ENCODE measurements around the gene ADCK2.
"Not testable (repeated sequence)": the region's sequence is repeated elsewhere in the genome, so short reads cannot be mapped to it uniquely, and the experiment has no call there.

The ADCK2 gene

DNA sequence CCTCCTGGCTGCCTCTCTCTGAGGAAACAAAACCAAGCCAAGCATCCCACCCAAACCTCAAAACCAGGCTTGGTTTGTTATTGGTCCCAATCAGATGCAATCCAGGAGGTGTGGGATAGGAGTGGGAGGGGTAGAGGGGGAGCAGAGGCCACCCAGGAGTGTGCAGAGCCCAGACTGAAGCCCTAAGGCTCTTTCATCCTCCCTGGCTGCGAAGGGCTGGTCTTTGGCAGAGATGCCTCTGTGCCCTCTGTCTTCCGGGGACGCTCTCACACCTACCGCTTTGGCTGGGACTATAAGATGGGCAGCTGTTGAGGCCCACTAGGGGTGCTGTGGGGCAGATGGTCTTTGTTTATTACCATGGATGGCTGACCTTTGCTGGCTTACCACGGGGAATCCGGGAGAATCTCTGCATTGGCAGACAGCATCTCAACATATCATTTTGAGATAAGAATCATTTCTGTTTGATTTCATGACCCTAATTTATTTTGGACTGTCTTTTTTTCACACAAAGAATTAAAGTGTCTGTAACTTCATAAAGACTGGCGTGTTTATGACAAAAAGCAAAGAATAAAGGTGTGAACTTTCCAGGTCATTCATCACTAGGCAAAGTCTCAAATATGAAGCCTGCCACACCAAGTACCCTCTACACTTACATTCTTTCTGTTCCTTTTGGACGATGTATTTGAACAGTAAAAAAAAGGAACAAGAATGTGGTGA, 25.7 kb upstream of the ADCK2 start:
- no peak for DNase-seq

DNA sequence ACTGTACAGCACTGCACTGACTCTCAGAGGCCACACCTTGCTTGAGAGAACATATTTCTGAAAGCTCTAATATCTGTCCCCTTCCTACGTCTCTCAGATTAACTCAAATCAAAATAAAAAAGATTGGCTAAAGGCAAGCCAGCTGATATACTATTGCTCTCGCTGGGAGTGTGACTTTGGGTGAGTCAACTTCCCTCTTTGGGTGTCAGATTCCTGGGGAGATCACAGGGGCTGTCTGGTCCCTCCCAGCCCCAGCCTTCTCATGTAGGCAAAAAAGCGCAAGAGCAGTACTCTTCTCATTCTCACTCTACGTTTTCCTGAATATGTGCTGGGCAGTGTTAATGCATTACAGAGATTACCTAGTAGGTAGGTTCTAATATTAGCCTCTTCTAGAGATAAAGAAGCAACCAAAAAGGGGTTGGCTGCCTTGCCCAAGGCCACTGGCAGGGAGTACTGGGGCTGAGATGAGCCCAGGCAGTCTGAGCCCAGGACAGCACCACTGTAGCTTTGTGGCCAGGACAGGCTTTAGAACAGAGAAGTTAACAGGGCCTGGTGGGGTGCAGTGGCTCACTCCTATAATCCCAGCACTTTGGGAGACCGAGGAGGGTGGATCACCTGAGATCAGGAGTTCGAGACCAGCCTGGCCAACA, 23.1 kb upstream of the ADCK2 start:
- DNase-seq: no peak

DNA sequence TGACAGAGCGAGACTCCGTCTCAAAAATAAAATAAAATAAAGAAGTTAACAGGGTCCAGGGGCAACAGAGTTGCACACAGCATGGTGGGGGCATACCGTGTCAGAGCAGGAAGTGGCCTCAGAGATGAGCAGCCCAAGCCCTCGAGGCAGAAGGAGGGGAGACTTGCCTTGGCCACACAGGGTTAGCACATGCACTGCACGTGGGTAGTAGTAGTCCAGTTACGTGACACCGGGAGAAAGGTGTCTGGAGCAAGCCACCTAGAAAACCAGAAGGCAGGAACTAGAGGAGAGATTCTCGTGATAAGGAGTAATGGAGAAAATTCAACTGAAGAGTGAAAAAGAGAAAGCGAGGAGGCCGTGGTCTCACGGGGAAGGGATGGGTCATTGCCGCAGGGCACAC, 22.4 kb upstream of the ADCK2 start:
- DNase-seq: no peak

DNA sequence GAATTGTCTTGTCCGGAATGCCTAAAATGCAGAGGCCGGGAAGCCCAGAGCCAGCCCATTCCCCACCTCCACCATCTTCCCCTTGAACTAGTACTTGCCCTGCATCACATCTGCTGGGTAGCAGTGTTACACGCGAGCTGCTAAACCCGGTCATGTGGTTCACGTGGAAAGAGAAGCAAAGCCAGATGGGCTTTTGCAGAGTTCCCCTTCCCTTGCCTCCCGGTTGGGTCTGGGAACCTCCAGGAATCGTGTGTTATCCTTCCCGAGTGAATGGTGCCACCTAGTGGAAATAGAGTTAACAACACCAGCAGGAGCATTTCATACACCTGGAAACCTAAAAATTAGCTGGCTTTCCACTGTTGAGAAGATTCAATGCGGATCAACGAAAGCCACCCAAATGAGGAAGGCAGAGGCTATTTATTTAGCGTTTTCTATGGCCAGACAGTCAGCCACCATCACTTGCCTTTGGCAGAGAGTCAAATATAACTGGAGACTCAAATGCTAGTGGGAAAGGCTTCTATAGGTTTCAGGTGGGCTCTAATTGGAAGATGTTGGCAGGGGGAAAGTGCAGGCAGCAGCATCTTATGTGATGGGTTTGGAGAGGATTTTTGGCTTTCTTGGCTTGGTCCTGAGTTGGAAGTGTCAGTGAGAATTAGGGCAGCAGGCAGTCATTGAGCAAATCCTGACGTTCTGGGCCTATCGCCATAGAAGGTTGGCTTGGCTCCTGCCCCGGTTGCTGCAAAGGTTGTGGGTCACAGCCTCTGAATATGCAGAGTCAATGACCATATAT, 19.2 kb upstream of the ADCK2 start:
- DNase-seq: peak; percentile 16

DNA sequence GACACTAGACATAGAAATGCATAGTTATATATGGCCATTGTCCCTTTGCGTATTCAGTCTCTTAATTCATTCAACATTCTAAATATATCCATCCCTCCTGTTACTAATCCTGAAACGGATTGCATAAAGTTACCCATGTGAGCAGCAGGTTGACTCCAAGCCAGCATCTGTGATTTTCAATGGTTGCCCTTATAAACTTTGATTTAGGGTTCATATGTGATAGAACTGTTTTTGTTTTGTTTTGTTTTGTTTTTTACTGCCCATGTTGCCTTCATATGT, 18.7 kb upstream of the ADCK2 start:
- no peak for DNase-seq

DNA sequence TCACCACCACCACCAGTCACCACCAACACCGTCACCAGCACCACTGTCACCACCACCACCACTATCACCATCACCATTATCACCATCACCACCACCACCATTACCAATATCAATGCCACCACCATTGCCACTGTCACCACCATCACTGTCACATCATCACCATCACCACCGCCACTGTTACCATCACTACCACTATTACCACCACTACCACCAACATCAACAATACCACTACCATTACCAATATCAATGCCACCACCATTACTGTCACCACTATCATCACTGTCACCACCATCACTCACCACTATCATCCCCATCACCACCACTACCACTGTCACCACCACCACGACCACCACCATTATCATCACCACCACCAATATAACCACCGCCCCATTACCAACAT, 18.1 kb upstream of the ADCK2 start:
- DNase-seq: no peak

DNA sequence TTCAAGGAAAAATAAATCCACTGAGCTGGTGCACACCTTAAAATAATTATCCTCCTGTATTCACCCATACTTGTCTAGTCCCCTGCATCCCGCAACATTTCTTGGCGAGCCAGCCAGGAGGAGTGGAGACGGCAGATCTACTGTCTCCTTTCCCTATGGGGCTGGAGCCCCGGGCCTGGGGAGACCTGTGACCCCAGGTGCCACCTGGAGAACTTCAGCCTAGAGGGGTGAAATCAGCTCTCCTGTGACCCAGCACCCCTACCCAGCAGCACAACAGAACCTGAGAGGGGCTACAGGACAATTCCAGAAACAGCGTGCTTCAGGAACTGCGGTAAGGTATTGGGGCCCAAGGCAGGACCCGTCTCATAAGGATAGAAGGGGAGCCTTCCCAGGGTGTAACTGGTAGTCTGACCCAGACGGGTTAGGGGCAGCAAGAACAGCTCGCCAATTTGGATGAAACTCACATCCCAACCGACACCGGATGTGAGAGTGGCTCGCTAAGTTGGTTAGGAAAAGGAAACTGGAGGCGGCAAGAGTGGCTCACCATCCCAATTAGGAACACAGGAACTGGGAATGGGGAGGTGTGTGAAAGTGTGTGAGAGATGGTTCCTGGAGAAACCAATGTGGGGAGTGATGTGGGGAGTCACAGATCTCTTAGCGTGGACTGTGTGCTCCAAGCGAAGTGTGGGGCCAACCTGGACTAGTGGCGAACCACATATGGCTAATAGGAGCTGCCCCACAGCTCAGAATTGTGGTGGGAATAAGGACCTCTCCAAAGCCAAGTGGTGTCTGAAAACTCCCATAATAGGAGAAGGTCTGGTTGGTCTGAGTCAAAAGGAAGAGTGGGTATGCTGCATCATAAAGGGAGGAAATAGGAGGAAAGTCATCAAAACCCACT, 17.0 kb upstream of the ADCK2 start:
- DNase-seq: no peak

DNA sequence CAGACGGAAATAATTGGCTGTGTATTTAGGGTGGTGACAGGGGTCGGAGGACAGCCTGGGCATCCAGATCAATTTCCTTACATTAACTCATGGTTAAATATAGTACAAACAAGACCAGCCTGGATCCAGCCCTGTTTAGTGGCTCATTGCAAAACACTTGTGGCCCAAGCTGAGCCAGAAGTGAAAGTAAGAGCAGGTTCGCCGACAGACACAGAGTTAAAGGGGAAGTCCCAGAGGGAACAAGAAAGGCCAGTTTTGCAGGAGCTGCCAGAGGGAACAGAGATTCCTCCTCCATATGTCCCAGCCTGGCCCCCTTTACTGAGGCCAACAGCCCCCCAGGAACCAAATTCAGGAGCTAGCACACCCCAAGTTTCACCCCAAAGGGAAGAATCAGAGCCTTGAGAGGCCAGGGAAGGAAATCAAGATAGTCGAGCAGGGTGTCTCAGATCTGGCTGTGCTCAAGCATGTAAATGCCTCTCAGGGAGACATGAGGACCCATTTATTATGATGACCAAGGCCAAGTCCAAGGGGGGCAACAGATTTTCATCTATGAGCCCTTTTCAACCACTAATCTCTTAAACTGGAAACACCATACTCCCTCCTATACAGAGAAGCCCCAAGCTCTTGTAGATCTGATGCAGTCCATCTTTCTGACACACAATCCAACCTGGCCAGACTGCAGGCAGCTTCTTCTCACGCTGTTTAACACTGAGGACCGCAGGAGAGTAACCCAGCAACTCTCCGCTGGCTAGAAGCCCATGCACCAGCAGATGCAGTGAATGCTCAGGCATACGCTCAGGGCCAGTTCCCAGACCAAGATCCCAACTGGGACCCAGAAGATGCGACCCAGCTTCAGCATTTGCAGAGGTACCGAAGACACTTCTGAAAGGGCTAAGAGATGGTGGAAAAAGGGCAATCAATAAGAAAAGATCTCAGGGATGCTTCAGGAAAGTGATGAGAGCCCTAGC, 15.9 kb upstream of the ADCK2 start:
- no peak for DNase-seq

DNA sequence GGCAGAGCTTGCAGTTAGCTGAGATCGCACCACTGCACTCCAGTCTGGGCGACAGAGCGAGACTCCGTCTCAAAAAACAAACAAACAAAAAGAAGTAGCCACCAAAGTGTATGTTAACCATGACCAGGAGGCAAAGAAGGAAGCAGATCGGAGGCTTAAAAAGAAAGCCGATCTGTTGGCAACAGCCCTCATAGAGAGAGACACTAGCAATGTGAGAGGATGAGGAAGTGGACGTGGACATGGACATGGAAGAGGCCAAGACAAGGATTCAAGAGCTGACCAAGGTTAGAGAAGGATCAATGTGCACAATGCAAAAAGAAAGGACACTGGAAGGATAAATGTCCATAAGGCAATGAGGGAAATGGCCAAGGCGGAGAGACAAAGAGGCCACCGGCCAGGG, 14.9 kb upstream of the ADCK2 start:
- no peak for DNase-seq

DNA sequence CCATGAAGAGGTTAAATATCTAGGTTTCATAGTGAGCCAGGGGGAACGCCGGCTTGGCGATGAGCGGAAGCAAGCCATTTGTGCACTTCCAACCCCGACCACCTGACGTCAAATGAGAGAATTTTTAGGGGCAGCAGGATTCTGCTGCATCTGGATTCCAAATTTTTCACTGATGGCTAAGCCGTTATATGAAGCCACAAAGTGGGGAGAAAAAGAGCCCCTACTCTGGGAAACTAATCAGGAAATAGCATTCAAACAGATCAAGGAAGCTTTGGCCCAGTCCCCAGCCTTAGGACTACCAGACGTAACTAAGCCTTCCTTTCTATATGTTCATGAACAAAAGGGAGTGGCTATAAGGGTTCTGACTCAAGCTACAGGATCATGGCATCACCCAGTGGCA, 12.9 kb upstream of the ADCK2 start:
- DNase-seq: no peak

DNA sequence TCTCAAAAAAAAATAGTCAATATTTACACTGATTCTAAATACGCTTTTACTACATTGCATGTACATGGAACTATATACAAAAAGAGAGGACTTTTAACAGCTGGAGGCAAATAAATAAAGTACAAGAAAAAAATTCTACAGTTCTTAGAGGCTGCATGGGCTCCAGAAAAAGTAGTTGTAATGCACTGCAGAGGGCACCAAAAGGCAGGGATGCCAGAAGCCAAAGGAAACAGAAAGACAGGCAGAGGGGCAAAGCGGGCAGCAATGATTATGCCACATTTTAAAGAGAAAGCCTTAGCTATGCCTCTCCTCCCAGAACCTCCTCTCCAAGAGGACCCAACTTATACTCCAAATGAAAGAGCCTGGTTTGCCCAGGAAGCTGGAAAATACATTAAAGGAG, 11.6 kb upstream of the ADCK2 start:
- no peak for DNase-seq

DNA sequence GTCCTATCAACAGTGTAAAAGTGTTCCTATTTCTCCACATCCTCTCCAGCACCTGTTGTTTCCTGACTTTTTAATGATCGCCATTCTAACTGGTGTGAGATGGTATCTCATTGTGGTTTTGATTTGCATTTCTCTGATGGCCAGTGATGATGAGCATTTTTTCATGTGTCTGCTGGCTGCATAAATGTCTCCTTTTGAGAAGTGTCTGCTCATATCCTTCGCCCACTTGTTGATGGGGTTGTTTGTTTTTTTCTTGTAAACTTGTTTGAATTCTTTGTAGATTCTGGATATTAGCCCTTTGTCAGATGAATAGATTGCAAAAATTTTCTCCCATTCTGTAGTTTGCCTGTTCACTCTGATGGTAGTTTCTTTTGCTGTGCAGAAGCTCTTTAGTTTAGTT, 9.8 kb upstream of the ADCK2 start:
- not testable (repeated sequence) for DNase-seq

DNA sequence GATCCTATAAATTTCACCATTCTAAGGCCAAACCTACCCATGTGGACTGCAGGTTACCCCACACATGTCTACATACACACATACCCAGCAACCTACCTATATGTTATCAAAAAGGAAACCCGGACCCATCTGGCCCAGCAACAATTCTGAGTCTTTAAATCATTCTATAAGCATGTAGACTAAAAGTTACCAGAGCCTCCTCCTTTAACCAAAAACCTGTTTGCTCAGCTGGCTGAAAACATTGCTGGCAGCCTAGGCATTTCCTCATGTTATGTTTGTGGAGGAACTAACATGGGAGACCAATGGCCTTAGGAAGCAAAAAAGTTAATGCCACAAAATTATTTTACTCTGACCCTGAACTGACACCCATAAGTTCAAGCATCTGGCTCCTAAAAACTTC, 5.3 kb upstream of the ADCK2 start:
- no peak for DNase-seq

DNA sequence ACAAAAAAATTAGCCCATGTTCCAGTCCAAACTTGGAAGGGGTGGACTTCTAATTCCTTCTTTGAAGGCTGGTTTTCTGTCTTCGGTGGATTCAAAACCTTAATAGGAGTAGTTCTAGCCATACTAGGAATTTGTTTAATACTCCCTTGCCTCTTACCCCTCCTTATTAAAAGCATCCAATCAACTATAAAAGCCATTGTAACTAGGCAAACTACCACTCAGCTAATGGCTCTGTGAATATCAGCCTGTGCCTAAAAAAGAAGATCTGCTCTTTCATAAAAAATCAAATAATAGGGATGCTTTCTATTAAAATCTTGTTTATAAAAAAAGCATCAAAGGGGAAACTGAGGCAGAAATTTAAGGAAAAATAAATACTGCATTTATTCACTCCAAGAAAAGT, 4.1 kb upstream of the ADCK2 start:
- no peak for DNase-seq

DNA sequence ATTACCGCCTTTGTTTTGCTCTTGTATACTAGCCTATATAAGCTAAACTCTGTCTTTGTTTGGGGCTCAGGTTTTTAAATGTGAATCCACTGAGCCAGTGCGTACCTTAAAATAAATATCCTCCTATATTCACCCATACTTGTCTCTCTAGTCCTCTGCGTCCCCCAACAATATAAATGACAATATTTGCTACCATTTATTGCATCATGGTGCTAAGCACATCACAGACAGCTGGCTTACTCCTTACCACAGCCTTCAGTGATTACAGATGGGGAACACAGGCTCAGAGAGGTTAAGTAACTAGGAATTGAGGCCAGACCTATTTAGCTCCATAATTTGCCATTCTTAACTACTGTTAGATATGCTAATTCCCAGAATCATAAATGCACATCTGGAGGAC, 3.4 kb upstream of the ADCK2 start:
- DNase-seq: no peak

DNA sequence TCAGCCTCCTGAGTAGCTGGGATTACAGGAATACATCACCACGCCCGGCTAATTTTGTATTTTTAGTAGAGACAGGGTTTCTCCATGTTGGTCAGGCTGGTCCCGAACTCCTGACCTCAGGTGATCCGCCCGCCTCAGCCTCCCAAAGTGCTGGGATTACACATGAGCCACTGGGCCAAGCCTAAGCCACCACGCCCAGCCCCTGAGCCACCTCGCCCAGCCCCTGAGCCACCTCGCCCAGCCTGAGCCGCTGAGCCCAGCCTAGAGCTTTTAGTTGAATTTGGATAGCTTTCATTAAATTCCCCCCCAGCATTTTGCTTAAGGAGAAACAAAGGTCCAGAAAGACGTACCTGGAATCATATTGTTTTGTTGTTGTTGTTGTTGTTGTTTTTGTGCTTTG, 2.9 kb upstream of the ADCK2 start:
- DNase-seq: not testable (repeated sequence)

DNA sequence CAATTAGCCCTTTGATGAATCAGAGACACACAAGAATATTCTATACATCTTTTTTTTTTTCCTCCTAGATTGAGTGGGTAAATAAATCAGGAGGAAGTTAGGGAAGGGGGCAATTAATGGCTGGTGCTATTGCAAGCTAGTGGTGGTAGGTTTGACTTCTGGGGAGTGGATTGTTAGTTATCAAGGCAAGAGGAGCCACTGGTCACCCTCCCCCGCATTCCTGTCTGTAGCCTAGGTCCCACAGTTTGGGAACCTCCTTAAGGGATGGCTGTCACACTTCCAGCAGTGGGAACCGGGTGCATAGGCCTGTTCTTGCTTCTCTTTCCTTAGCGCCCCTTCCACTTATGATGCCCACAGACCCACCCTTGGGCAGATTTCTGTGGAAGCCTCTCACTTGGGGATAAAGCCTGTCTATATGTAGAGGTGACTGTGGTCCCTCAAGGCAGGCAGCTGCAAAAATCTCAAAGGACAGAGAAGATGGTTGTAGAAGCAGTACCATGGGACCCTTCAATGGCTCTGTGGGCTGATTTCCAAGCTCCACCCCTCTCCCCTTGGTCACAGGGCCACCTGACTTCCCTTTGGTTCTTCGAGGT, 2.3 kb upstream of the ADCK2 start:
- DNase-seq: no peak

DNA sequence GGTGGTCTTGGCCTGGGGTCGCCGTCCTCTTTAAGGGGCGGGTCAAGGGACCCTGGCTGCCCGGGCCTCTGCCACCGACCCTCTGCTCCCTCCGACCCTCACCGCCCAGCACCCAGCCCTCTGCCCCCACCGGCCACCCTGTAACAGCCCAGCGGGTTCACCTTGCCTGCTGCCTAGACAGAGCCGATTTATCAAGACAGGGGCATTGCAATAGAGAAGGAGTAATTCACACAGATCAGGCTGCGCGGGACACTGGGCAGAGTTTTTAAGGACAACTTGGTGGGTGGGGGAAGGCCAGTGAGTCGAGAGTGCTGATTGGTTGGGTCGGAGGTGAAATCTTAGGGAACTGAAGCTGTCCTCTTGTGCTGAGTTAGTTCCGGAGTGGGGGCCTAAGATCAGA, 779 bp upstream of the ADCK2 start:
- no peak for DNase-seq

DNA sequence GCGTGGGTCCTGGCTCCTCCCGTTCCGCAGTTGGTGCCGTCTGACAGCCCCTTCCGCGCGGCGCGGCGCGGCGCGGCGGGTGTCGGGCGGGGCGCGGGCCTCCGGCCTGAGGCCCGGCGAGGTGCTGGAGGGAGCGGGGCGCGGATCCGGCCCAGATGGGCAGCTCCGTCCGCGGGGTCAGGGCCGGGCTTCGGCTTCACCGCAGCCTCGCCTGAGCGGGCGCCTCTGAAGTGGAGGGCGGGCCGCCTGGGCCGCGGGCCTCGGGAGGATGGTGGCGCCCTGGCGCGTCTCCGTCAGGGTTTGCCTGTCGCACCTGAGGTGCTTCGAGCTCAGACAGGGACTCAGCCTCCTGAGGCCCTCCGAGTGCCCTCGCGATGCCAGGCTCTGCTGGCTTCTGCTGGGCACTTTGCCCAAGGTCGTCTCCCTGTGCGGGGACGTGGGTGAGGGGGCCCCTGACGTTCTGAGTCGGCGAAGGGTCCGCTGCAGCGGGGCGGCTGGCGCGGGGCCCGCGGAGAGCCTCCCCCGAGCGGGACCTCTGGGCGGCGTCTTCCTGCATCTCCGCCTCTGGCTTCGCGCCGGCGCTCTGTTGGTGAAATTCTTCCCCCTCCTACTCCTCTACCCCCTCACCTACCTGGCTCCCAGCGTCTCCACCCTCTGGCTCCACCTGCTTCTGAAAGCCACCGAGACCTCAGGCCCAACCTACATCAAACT, 473 bp downstream of the ADCK2 start:
- peak; percentile 41 for DNase-seq

DNA sequence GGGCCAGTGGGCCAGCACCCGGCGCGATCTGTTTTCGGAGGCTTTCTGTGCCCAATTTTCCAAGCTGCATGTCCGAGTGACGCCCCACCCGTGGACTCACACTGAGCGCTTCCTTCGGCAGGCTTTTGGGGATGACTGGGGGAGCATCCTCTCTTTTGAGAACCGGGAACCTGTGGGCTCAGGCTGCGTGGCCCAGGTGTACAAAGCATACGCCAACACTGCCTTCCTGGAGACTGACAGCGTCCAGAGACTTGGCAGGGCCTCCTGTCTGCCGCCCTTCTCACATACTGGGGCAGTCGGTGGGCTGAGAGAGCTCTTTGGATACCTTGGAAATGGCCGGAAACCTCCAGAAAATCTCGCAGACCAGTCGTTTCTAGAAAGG, 1.0 kb downstream of the ADCK2 start:
- DNase-seq: no peak

DNA sequence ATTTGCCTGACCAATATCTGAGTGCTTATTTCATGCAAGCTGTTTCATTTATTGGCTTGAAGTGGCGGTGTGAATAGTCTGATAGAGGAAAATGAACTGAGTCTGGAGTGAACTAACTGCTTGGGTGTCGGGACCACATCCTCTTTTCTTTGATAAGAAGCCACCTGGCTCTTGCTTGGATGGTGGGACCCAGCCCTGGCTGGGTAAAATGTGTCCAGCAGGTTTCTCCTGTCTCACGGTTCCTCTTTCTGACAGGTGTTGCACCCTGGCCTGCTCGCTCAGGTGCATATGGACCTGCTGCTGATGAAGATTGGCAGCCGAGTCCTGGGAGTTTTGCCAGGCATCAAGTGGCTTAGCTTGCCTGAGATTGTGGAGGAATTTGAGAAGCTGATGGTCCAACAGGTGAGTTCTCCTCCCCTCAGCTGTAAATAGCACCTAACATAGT, 1.6 kb downstream of the ADCK2 start:
- no peak for DNase-seq

All from effector CD4-positive, alpha-beta T cell (primary cell).